HG02840 (cell line): ENCODE results near the gene EFCAB6.

Experiments
- ATAC-seq: cut with Tn5 transposase; IDR thresholded peaks from one replicate; pipeline ENCODE4 v1.9.1; 2021; ENCODE audit warnings: mild to moderate bottlenecking, moderate library complexity, moderate number of reproducible peaks; ENCODE audit not compliant: unreplicated experiment, low FRiP score

Gene EFCAB6

GRCh38 chr22:43753688-43754087, 58.4 kb downstream of the EFCAB6 start:
- ATAC-seq, result no peak

GRCh38 chr22:43750751-43751150, 61.4 kb downstream of the EFCAB6 start:
- ATAC-seq, result no peak

- ATAC-seq, result no peak
Observed at GRCh38 chr22:43749473-43749872, 62.6 kb downstream of the EFCAB6 start.

DNA sequence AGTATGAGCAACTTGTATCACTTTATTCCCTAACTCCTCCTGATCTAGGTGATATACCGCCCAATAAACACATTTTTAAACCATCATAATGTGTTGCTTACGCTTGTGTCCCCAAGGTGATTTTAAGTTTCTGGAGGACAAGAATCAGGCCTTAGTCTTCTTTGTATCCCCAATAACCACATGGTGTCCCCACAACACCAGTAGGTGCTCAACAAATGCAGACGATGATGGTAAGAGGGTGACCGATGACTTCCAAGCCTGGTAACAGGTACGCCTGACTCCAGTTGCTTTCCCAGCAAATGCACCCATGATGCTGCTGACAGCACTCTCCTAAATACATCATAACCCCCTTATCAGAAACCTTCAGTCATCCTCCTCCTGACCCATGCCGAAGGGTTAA, 64.2 kb downstream of the EFCAB6 start:
- ATAC-seq, result no peak

DNA sequence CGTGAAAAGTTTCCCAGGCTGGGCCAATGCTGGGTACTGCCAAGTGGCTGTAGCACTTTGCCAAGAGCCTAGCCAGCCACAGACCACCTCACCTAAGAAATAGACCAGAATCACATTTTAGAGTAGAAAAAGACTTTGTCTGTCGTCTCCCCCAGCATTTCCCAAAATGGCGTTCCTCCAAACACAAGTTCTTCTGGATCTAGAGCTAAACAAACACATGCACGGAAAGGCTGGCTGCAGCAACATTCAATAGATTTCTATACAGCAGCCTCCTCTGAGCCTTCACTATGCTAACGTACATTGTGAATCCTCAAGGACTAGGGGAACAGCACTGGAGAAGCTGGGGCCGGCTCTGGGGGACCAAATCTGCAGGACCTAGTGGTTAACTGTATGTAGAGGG, 65.0 kb downstream of the EFCAB6 start:
- no peak for ATAC-seq

- ATAC-seq, result no peak
Observed at GRCh38 chr22:43745783-43746356, 66.2 kb downstream of the EFCAB6 start.

DNA sequence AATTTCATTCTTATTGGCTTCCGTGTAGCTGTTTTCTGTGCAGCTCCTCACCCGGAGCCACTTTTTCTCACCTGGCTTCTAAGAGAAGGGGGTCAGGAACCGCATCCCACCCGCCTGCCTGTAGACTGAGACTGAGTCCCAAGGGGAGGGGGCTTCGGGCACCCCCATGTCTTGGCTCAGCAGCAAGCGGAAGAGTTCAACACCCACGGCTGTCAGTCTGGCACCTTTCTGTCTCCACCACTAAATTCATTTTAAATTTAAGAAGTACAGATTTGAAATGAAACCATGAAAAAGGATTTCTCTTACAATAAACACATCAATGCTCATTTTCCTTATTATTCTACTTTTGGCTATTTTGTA, 66.7 kb downstream of the EFCAB6 start:
- no peak for ATAC-seq

GRCh38 chr22:43744700-43745410, 67.2 kb downstream of the EFCAB6 start:
- ATAC-seq, result no peak

- no peak for ATAC-seq
Observed at GRCh38 chr22:43743929-43744643, 68.0 kb downstream of the EFCAB6 start.

DNA sequence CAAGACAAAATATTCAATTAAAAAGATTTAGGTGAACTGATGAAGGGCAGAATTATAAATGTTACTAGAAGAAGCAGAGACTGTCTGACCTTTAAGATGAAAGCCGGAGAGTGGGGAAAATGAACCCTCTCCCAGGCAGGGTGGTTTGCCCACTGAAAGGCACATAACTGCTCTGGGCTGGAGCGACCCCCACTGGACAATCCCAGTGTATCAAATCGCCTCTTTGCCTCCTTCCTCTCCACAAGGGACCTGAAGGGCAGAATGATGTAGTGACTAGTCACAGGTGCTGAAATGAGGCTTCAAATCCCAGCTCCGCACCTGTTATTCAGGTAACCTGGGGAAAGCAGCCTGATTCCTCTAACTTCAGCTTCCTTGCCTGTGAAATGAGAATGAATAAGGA, 69.0 kb downstream of the EFCAB6 start:
- no peak for ATAC-seq

DNA sequence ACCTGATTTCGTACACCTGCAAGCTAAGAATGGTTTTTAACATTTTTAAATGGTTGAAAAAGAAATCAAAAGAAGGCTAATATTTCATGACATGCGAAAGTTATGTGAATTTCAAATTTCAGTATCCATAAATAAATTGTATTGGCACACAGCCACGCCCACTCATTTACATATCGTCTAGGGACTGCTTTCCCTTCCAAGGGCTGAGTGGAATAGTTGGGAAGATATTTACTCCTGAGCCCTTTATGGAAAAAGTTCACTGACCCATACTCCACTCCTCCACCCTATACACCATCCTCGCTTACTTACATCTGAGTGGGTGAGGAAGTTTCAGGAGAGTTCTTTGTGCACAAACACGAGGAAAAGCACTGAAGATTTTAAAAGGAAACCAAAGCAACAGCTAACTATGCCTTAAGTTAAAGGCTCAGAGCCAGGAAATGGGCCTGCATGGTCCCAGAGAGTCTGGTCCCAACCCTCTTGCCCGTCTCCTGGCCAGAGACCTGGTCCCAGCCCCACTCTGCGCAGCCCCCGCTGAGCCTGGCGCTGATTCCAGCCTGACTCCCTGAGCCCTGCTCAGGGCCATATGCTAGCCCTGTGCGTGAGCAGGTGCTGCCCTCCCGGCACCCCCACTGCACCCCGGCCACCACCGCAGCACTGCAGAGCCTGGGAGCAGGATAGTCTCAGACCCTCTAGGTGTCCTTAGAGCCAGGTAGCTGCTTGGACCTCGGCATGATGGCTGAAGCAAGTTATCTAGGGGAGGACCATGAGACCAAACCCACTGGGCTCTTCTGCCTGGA, 69.8 kb downstream of the EFCAB6 start:
- ATAC-seq, result no peak

GRCh38 chr22:43740587-43741270, 71.4 kb downstream of the EFCAB6 start:
- ATAC-seq, result no peak

GRCh38 chr22:43739851-43740379, 72.2 kb downstream of the EFCAB6 start:
- ATAC-seq, result no peak

DNA sequence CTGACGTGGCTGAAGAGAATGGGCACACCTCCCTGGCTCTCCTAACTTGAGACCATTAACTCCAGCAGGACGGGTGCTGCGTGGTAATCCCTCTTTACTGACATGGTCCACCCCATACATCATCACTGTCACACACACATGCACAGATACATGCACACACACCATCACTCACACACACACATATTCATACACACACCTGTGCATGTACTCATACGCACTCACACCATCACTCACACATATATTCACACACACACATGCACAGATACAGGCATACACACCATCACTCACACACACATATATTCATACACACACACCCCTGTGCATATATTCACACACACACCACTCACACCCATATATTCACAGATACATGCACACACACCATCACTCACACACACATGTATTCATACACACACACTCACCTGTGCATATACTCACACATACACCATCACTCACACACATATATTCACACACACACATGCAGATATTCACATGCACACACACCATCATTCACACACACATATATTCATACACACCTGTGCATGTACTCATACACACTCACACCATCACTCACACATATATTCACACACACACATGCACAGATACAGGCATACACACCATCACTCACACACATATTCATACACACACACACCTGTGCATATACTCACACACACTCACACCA, 74.8 kb downstream of the EFCAB6 start:
- ATAC-seq, result no peak

DNA sequence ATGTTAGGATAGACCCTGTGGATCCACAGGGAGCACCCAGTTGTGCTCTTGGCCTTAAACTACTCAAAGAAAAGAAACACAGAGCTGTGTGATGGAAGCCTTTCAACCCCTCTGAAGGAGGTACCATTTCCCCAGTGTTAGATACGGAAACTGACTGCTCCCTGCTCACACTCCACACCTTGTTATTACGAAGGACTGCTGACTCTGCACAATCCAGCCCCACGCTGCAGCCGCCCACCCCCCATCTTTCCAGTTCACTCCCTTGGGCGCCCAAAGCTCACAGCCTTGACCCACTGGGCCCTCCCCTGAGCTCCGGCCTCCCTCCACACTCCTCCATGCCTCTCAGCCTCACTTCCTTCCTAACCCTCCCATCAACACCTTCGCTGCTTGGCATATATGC, 75.5 kb downstream of the EFCAB6 start:
- ATAC-seq, result no peak

GRCh38 chr22:43734370-43735150, 77.5 kb downstream of the EFCAB6 start:
- no peak for ATAC-seq

DNA sequence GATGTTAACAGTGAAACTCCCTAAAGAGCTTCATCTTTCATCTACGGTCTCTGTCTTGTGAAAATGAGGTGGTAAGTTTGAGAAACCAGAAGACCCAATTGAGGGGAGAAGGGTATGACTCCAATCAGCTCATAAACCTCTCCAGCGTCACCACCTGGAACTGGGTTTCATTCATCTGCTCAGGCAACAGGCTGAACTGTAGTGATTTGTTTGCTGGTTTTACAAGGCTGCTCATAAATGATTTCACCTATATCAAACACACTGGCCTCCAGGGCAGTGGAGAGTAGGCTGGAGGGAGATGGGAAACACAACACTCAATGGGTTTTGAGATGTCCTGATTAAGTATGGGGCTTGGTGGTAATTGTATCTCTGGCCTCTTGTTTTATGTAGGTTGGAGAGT, 79.0 kb downstream of the EFCAB6 start:
- no peak for ATAC-seq

GRCh38 chr22:43731988-43732387, 80.1 kb downstream of the EFCAB6 start:
- ATAC-seq, result no peak

DNA sequence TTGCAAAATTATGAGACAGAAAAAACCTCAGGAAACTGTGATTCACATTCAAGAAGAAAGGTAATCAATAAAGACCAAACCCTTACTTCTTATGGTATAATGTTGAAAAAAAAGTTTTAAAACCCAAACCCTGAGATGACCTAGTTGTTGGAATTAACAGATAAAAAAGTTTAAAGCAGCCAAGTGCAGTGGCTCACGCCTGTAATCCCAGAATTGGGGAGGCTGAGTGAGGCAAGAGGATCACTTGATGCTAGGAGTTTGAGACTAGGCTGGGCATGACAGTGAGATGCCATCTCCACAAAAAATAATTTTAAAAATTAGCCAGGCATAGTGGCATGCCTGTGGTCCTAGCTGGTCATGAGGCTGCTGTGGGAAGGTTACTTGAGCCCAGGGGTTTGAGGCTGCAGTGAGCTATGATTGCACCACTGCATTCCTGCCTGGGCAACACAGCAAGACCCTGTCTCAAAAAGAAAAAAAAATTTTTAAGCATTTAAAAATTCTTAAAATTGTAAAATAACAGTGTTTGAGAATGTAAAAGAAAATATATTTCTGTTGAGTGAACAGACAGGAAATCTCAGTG, 85.1 kb downstream of the EFCAB6 start:
- no peak for ATAC-seq
